ENCODE measurements around the gene WDR82. TPM values are rescaled to one million over a fixed set of nuclear protein-coding genes. Genes with fewer than 3 reads are reported as not detected.

The WDR82 gene
- total and polyA plus RNA-seq, 2 of the 4 experiments (the other 2 are of a cell fraction): 38.1 to 68.1 TPM

DNA sequence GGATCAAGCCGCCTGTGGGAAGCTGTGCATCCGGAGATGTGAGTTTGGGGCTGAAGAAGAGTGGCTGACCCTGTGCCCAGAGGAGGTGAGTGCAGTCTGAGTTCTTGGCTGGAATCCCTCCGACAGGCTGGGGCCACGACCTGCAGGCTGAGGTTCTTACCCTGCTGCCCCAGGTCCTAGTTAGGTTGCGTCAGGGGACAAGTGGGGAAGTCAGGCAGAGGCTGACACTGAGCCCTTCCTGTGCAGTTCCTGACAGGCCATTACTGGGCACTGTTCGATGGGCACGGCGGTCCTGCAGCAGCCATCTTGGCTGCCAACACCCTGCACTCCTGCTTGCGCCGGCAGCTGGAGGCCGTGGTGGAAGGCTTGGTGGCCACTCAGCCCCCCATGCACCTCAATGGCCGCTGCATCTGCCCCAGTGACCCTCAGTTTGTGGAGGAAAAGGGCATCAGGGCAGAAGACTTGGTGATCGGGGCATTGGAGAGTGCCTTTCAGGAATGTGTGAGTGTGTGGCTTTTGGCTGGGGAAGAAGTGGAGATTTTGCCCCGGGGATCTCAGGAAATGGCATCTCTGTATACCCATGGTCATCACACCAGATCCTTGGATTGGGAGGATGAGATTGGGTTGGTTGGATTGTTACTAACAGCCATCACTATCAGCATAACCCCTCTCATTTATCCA lies 31.6 kb downstream of the WDR82 start:
- TF ChIP-seq, protein P1, sequence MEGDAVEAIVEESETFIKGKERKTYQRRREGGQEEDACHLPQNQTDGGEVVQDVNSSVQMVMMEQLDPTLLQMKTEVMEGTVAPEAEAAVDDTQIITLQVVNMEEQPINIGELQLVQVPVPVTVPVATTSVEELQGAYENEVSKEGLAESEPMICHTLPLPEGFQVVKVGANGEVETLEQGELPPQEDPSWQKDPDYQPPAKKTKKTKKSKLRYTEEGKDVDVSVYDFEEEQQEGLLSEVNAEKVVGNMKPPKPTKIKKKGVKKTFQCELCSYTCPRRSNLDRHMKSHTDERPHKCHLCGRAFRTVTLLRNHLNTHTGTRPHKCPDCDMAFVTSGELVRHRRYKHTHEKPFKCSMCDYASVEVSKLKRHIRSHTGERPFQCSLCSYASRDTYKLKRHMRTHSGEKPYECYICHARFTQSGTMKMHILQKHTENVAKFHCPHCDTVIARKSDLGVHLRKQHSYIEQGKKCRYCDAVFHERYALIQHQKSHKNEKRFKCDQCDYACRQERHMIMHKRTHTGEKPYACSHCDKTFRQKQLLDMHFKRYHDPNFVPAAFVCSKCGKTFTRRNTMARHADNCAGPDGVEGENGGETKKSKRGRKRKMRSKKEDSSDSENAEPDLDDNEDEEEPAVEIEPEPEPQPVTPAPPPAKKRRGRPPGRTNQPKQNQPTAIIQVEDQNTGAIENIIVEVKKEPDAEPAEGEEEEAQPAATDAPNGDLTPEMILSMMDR (conservative IDR thresholded peaks at IDR 0.05; ENCODE audit: low read depth, low read length): no peak
- TF ChIP-seq CHD1 (IDR thresholded peaks at IDR 0.05; ENCODE audit: low read depth, low read length): no peak
- TF ChIP-seq RCOR1 (IDR thresholded peaks at IDR 0.05; ENCODE audit: insufficient replicate concordance, low read length): no peak
- TF ChIP-seq RAD21 (IDR thresholded peaks at IDR 0.05; ENCODE audit: low read length): no peak
- TF ChIP-seq MAZ (IDR thresholded peaks at IDR 0.05; ENCODE audit: borderline replicate concordance, low read depth, low read length): no peak
- TF ChIP-seq, protein P2, sequence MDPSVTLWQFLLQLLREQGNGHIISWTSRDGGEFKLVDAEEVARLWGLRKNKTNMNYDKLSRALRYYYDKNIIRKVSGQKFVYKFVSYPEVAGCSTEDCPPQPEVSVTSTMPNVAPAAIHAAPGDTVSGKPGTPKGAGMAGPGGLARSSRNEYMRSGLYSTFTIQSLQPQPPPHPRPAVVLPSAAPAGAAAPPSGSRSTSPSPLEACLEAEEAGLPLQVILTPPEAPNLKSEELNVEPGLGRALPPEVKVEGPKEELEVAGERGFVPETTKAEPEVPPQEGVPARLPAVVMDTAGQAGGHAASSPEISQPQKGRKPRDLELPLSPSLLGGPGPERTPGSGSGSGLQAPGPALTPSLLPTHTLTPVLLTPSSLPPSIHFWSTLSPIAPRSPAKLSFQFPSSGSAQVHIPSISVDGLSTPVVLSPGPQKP (IDR thresholded peaks at IDR 0.05; ENCODE audit: borderline replicate concordance, low read depth, low read length): no peak
- no peak for TF ChIP-seq SMC3 (IDR thresholded peaks at IDR 0.05; ENCODE audit: low read depth, low read length)
- no peak for TF ChIP-seq CEBPB (IDR thresholded peaks at IDR 0.05; ENCODE audit: low read depth, low read length)
- no peak for TF ChIP-seq MAFK (IDR thresholded peaks at IDR 0.05; ENCODE audit: low read depth, low read length)
- H3K14ac ChIP-seq (replicated peaks; ENCODE audit: low read depth, low read length): no peak overlapping the region
- in situ Hi-C loops (cut with MboI; ENCODE audit: low sequenced_read_pairs) (no loop called here), intact Hi-C loops (cut with micrococcal nuclease) (no loop called here), dilution Hi-C loops (cut with HindIII; ENCODE audit: low sequenced_read_pairs, unreplicated experiment) (no loop called here)
- H3K23ac ChIP-seq (ENCODE audit: low read depth, low read length): no peak overlapping the region
- no peak overlapping the region for H3K56ac ChIP-seq (ENCODE audit: extremely low read depth, insufficient read depth, low read length)
- H3K4ac ChIP-seq (ENCODE audit: low read depth, low read length): peak overlapping the region; percentile 75; the same call in 1 of the 2 replicates
- H3K36me3 ChIP-seq (ENCODE audit: control insufficient read depth, insufficient read depth, low read length): peaks cover 30% of the 10 kb centered on the region
- H4K91ac ChIP-seq (ENCODE audit: insufficient read depth, low read depth, low read length): no peak overlapping the region
- H2AK9ac ChIP-seq (replicated peaks; ENCODE audit: low read depth, low read length, poor library complexity): peak overlapping the region; percentile 82
- peaks cover 20% of the 10 kb centered on the region for H3K4me1 ChIP-seq (ENCODE audit: control insufficient read depth, insufficient read depth, low read length)
- no TSS peak for BruUV-seq (replicated peaks)
- H3K9ac ChIP-seq (ENCODE audit: low read depth, low read length): no peak overlapping the region
- no peak overlapping the region for H3K27ac ChIP-seq (ENCODE audit: insufficient read depth, low read length)
- H3K27me3 ChIP-seq (ENCODE audit: control insufficient read depth, insufficient read depth, low read length): no peaks in the 10 kb centered on the region
- no peak overlapping the region for H3K4me3 ChIP-seq (ENCODE audit: insufficient read depth, low read depth, low read length)
- H4K8ac ChIP-seq (ENCODE audit: low read depth in 2 of 2, low read length in 2 of 2): no peak overlapping the region; a peak in 1 of 4 replicates
- CTCF ChIA-PET: interaction anchor here (1.2 kb wide), 1 partner anchor 12 kb away, joined by 3 read pairs; no protein-coding TSS in a partner anchor
- H2AK5ac ChIP-seq (ENCODE audit: low read depth, low read length): peak overlapping the region; percentile 95; the same call in 1 of the 2 replicates
- POLR2A ChIA-PET (ENCODE audit: unreplicated experiment): interaction anchor here (1.1 kb wide), 1 partner anchor 13 kb away, joined by 3 read pairs; no protein-coding TSS in a partner anchor
- no peak overlapping the region for H2BK15ac ChIP-seq (ENCODE audit: low read depth, low read length)
- peak overlapping the region; percentile 84; the same call in 1 of the 2 replicates for H3K4me2 ChIP-seq (ENCODE audit: low read depth, low read length)
- 0 out of 2 replicates have a peak, but pooled peaks cover 1% of the 10 kb centered on the region for H3K9me3 ChIP-seq (ENCODE audit: control insufficient read depth, insufficient read depth, low read length)
- H3K79me1 ChIP-seq (ENCODE audit: low read depth in 1 of 2, low read length in 2 of 2): peaks cover 9 to 63% of the 10 kb centered on the region in 2 experiments
- H2BK20ac ChIP-seq (ENCODE audit: low read depth, low read length): no peak overlapping the region
- ATAC-seq (ENCODE audit: low read depth): no peak
- H4K20me1 ChIP-seq (ENCODE audit: insufficient read depth, low read length): peaks cover 16% of the 10 kb centered on the region; the same call in 1 of the 2 replicates
- no peak overlapping the region for H2BK5ac ChIP-seq (ENCODE audit: low read depth, low read length, poor library complexity, severe bottlenecking)
- WGBS, 2 experiments (ENCODE audit: extremely low coverage in 2 of 2, insufficient read length in 1 of 2): 83% methylated on average over 8 of the region's 14 CpGs; no CpG with 5 or more reads in 1 of the 2 experiments
- peaks cover 34% of the 10 kb centered on the region for H3K9me1 ChIP-seq (ENCODE audit: insufficient read depth, low read length)
- H3K18ac ChIP-seq (ENCODE audit: low read depth, low read length): no peak overlapping the region
- no peak overlapping the region for H2BK120ac ChIP-seq (ENCODE audit: low read depth, low read length)
- H4K5ac ChIP-seq (ENCODE audit: low read depth, low read length): no peak overlapping the region
- DNase-seq: no peak
- H2AFZ ChIP-seq (replicated peaks; ENCODE audit: low read length, poor library complexity): peak overlapping the region; percentile 12

Measured in IMR-90 (cell line).